Measurements from ENCODE around the gene ADAMTS19. TPM values are rescaled to one million over a fixed set of nuclear protein-coding genes. Genes with fewer than 3 reads are reported as not detected.

ADAMTS19 gene
- total and polyA plus RNA-seq, 9 of the 15 experiments (the other 6 are each of a cell fraction or from before 2014, with no cell fraction given) = not detected

DNA sequence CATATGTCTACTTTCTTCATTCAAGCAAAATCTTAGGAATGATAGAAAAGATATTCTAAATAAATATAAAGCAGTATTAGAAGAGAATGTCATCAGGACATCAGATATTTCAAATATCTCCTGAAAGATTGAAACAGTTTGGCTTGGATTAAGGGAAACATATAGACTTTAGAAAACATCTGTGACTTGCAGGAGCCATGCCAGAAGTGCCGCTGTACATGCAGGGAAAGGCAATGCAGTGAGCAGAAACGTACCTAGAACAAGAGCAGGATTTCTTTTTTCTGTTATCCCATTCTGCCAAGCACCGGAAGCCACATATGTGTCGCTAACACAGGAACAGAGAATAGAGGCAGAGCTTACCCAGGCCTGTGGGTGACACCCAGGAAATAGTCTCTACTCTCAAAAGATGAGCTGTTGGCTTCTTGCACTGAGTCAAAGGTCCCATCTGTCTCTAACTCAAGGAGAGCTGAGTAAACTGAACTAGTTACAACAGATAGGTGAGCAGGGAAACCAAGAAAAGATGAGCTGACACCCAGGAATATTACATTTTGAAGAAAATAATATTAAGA is 5.8 kb downstream of the ADAMTS19 start:
- 0% methylated on average over 4 of the region's 4 CpGs for WGBS (ENCODE audit: insufficient coverage, low coverage, missing lambda C conversion rate)
- in situ Hi-C loops (cut with MboI) = no loop called here
- TF ChIP-seq CHD2 (IDR thresholded peaks at IDR 0.05; ENCODE audit: low read depth, low read length) (no peak), NR1H2 (CRISPR knock-in tag; IDR thresholded peaks at IDR 0.05) (no peak), SMARCA5 (IDR thresholded peaks at IDR 0.05) (no peak), CBX3 (IDR thresholded peaks at IDR 0.05; ENCODE audit: borderline replicate concordance in 1 of 2, low read length in 2 of 2) (no peak), ZC3H11A (IDR thresholded peaks at IDR 0.05; ENCODE audit: low read depth, low read length) (no peak), ZNF586 (CRISPR knock-in tag; conservative IDR thresholded peaks at IDR 0.05) (no peak), ZNF324 (CRISPR knock-in tag; IDR thresholded peaks at IDR 0.05) (no peak), DDX20 (tag; IDR thresholded peaks at IDR 0.05; ENCODE audit: low read depth) (no peak), MED1 (CRISPR knock-in tag; IDR thresholded peaks at IDR 0.05; ENCODE audit: borderline replicate concordance) (no peak), ASH1L (IDR thresholded peaks at IDR 0.05; ENCODE audit: borderline replicate concordance, low read depth, partially characterized antibody) (no peak)
- TF ChIP-seq, protein P1, sequence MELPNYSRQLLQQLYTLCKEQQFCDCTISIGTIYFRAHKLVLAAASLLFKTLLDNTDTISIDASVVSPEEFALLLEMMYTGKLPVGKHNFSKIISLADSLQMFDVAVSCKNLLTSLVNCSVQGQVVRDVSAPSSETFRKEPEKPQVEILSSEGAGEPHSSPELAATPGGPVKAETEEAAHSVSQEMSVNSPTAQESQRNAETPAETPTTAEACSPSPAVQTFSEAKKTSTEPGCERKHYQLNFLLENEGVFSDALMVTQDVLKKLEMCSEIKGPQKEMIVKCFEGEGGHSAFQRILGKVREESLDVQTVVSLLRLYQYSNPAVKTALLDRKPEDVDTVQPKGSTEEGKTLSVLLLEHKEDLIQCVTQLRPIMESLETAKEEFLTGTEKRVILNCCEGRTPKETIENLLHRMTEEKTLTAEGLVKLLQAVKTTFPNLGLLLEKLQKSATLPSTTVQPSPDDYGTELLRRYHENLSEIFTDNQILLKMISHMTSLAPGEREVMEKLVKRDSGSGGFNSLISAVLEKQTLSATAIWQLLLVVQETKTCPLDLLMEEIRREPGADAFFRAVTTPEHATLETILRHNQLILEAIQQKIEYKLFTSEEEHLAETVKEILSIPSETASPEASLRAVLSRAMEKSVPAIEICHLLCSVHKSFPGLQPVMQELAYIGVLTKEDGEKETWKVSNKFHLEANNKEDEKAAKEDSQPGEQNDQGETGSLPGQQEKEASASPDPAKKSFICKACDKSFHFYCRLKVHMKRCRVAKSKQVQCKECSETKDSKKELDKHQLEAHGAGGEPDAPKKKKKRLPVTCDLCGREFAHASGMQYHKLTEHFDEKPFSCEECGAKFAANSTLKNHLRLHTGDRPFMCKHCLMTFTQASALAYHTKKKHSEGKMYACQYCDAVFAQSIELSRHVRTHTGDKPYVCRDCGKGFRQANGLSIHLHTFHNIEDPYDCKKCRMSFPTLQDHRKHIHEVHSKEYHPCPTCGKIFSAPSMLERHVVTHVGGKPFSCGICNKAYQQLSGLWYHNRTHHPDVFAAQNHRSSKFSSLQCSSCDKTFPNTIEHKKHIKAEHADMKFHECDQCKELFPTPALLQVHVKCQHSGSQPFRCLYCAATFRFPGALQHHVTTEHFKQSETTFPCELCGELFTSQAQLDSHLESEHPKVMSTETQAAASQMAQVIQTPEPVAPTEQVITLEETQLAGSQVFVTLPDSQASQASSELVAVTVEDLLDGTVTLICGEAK (IDR thresholded peaks at IDR 0.05) = no peak
- TF ChIP-seq, protein P1 (CRISPR knock-in tag; IDR thresholded peaks at IDR 0.05) = no peak
- TF ChIP-seq, protein P2, sequence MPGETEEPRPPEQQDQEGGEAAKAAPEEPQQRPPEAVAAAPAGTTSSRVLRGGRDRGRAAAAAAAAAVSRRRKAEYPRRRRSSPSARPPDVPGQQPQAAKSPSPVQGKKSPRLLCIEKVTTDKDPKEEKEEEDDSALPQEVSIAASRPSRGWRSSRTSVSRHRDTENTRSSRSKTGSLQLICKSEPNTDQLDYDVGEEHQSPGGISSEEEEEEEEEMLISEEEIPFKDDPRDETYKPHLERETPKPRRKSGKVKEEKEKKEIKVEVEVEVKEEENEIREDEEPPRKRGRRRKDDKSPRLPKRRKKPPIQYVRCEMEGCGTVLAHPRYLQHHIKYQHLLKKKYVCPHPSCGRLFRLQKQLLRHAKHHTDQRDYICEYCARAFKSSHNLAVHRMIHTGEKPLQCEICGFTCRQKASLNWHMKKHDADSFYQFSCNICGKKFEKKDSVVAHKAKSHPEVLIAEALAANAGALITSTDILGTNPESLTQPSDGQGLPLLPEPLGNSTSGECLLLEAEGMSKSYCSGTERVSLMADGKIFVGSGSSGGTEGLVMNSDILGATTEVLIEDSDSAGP (CRISPR knock-in tag; IDR thresholded peaks at IDR 0.05) = no peak

More for the DNA sequence above, 5.8 kb downstream of the ADAMTS19 start:
- no peak overlapping the region for H3K4me3 ChIP-seq
- H3K27ac ChIP-seq (ENCODE audit: extremely low read depth, low read depth, low read length) = no peak overlapping the region
- ChIA-PET CTCF (ENCODE audit: low intra/inter-chr PET ratio) (no interaction called here), POLR2A (no interaction called here)
- no peak overlapping the region for H3K9ac ChIP-seq (ENCODE audit: insufficient read depth in 1 of 2, low read depth in 2 of 2, low read length in 2 of 2)
- no peaks in the 10 kb centered on the region for H3K36me3 ChIP-seq (ENCODE audit: control insufficient read depth, insufficient read depth, low read length)
- no peaks in the 10 kb centered on the region for H3K27me3 ChIP-seq (ENCODE audit: control insufficient read depth in 2 of 2, insufficient read depth in 2 of 2, low read length in 2 of 2)
- no peaks in the 10 kb centered on the region for H3K9me1 ChIP-seq (ENCODE audit: control insufficient read depth, insufficient read depth, low read length)
- BruUV-seq (replicated peaks) = no TSS peak
- ATAC-seq (no peak), FAIRE-seq (no peak), DNase-seq (ENCODE audit: extremely low read depth in 1 of 4, low spot score in 3 of 4) (no peak)
- intact Hi-C loops (cut with micrococcal nuclease) = no loop called here
- H4K20me1 ChIP-seq (replicated peaks; ENCODE audit: control insufficient read depth, insufficient read depth, low read length) = no peaks in the 10 kb centered on the region
- no peak overlapping the region for H3K4me2 ChIP-seq (ENCODE audit: insufficient read depth, low read length)
- H3K79me2 ChIP-seq (ENCODE audit: control insufficient read depth, insufficient read depth, low read length) = no peaks in the 10 kb centered on the region
- H3K9me3 ChIP-seq (replicated peaks; ENCODE audit: control insufficient read depth, insufficient read depth, low read depth, low read length) = no peaks in the 10 kb centered on the region
- H2AFZ ChIP-seq (ENCODE audit: low read depth, low read length) = no peak overlapping the region
- no peaks in the 10 kb centered on the region for H3K4me1 ChIP-seq (replicated peaks in 1 of 2; ENCODE audit: control insufficient read depth in 2 of 2, insufficient read depth in 2 of 2, low read length in 2 of 2)

Measured in K562 (cell line).